Nephron progenitor cell (in vitro differentiated cells): ENCODE data around the gene GRHL3.

Experiments
- DNase-seq: peaks from one replicate; pipeline ENCODE4 v3.0.0; 2021
- H3K27ac Mint-ChIP-seq: 2 replicates; pipeline ENCODE4 v1.8.0; 2021; ENCODE audit warnings: mild to moderate bottlenecking, moderate library complexity, mixed read lengths
- H3K27me3 Mint-ChIP-seq: 2 replicates; pipeline ENCODE4 v1.8.0; 2021; ENCODE audit warnings: mild to moderate bottlenecking, low read depth, mixed read lengths; ENCODE audit not compliant: poor library complexity
- H3K36me3 Mint-ChIP-seq: 2 replicates; pipeline ENCODE4 v1.8.0; 2021; ENCODE audit warnings: low read depth, mixed read lengths
- H3K4me1 Mint-ChIP-seq: 2 replicates; pipeline ENCODE4 v1.8.0; 2021; ENCODE audit warnings: mixed read lengths
- H3K4me3 Mint-ChIP-seq: 2 replicates; pipeline ENCODE4 v1.8.0; 2021; ENCODE audit warnings: mild to moderate bottlenecking, moderate library complexity, mixed read lengths
- H3K9me3 Mint-ChIP-seq: 2 replicates; pipeline ENCODE4 v1.8.0; 2021; ENCODE audit warnings: mild to moderate bottlenecking, moderate library complexity, mixed read lengths
- CTCF ChIP-seq: fragments of 200-600 bp; sonication (generic); IDR thresholded peaks from 2 replicates; pipeline ENCODE4 v1.5.0; 2021; ENCODE audit warnings: antibody characterized with exemption

Gene GRHL3

GRCh38 chr1:24301785-24302175, 17.4 kb upstream of the GRHL3 start:
- H3K4me1 Mint-ChIP-seq: peaks cover 33% of the 10 kb centered on the region
- no peaks in the 10 kb centered on the region for H3K9me3 Mint-ChIP-seq
- H3K4me3 Mint-ChIP-seq: no peak overlapping the region
- no peaks in the 10 kb centered on the region for H3K36me3 Mint-ChIP-seq
- DNase-seq: no peak
- TF ChIP-seq CTCF: no peak
- no peak overlapping the region for H3K27ac Mint-ChIP-seq
- H3K27me3 Mint-ChIP-seq: peaks cover 13% of the 10 kb centered on the region

GRCh38 chr1:24302209-24302611, 16.9 kb upstream of the GRHL3 start:
- no peak for DNase-seq
- TF ChIP-seq CTCF: no peak
- H3K27ac Mint-ChIP-seq: no peak overlapping the region
- H3K36me3 Mint-ChIP-seq: no peaks in the 10 kb centered on the region
- no peaks in the 10 kb centered on the region for H3K9me3 Mint-ChIP-seq
- H3K4me3 Mint-ChIP-seq: no peak overlapping the region
- peaks cover 29% of the 10 kb centered on the region for H3K4me1 Mint-ChIP-seq
- H3K27me3 Mint-ChIP-seq: peaks cover 14% of the 10 kb centered on the region

- peaks cover 21% of the 10 kb centered on the region for H3K4me1 Mint-ChIP-seq
- no peak for DNase-seq
- no peak for TF ChIP-seq CTCF
- H3K36me3 Mint-ChIP-seq: no peaks in the 10 kb centered on the region
- H3K9me3 Mint-ChIP-seq: no peaks in the 10 kb centered on the region
- no peak overlapping the region for H3K27ac Mint-ChIP-seq
- H3K4me3 Mint-ChIP-seq: no peak overlapping the region
- peaks cover 14% of the 10 kb centered on the region for H3K27me3 Mint-ChIP-seq
Observed at GRCh38 chr1:24303600-24303999, 15.6 kb upstream of the GRHL3 start.

- Mint-ChIP-seq H3K27me3 (peaks cover 14% of the 10 kb centered on the region), H3K4me3 (no peak overlapping the region), H3K36me3 (no peaks in the 10 kb centered on the region), H3K9me3 (no peaks in the 10 kb centered on the region), H3K4me1 (peaks cover 30% of the 10 kb centered on the region), H3K27ac (peak overlapping the region; percentile 59)
- no peak for DNase-seq
- TF ChIP-seq CTCF: no peak
Observed at GRCh38 chr1:24304763-24305162, 14.4 kb upstream of the GRHL3 start.

- no peak for DNase-seq
- H3K9me3 Mint-ChIP-seq: no peaks in the 10 kb centered on the region
- H3K27me3 Mint-ChIP-seq: peaks cover 11% of the 10 kb centered on the region
- no peak overlapping the region for H3K27ac Mint-ChIP-seq
- TF ChIP-seq CTCF: peak; percentile 10
- H3K4me1 Mint-ChIP-seq: peaks cover 51% of the 10 kb centered on the region
- no peaks in the 10 kb centered on the region for H3K36me3 Mint-ChIP-seq
- H3K4me3 Mint-ChIP-seq: no peak overlapping the region
Observed at GRCh38 chr1:24308365-24309015, 10.7 kb upstream of the GRHL3 start.

GRCh38 chr1:24309762-24310485, 9.2 kb upstream of the GRHL3 start:
- TF ChIP-seq CTCF: no peak
- Mint-ChIP-seq H3K36me3 (no peaks in the 10 kb centered on the region), H3K4me1 (peaks cover 42% of the 10 kb centered on the region), H3K27me3 (peaks cover 11% of the 10 kb centered on the region), H3K27ac (no peak overlapping the region), H3K9me3 (no peaks in the 10 kb centered on the region), H3K4me3 (no peak overlapping the region)
- DNase-seq: no peak
